H1 (cell line): ENCODE measurements around the gene STRN. TPM values are rescaled to one million over a fixed set of nuclear protein-coding genes. Genes with fewer than 3 reads are reported as not detected.

ENCODE experiments used
- CTCF ChIA-PET: fragments of 300-600 bp; sonication (Branson Sonifier 250); formaldehyde crosslinking; loops from one replicate; lab custom pipeline; 2021; ENCODE audit not compliant: partially characterized antibody; lab: Charles Lee
- POLR2A ChIA-PET: fragments of 300-600 bp; sonication (Branson Sonifier 250); formaldehyde crosslinking; loops from one replicate; lab custom pipeline; 2021; ENCODE audit warnings: inconsistent platforms; ENCODE audit not compliant: partially characterized antibody; lab: Charles Lee
- DNase-seq, 2 experiments: peaks; one replicate each; pipeline versions ENCODE4 v3.0.0 to v3.0.0-alpha.2; 2010 to 2022; ENCODE audit warnings: low spot score in 2 of 2, low read depth in 1 of 2, mixed read lengths in 1 of 2
- FAIRE-seq: peaks from 2 replicates; lab custom pipeline; 2011; peaks lifted over from hg19 to GRCh38; lab: Jason Lieb, UNC
- H2AFZ ChIP-seq: 2 replicates; pipeline ENCODE4 v1.8.1; 2012; ENCODE audit warnings: low read length, inconsistent platforms
- H2AK5ac ChIP-seq: 2 replicates; pipeline ENCODE4 v1.6.1; 2013; ENCODE audit warnings: low read depth, low read length
- H2BK120ac ChIP-seq: replicated peaks from 2 replicates; pipeline ENCODE3; 2013; ENCODE audit warnings: low read depth, low read length, inconsistent platforms
- H2BK12ac ChIP-seq: 2 replicates; pipeline ENCODE4 v1.6.1; 2013; ENCODE audit warnings: low read depth, low read length
- H2BK15ac ChIP-seq: 2 replicates; pipeline ENCODE4 v1.6.1; 2013; ENCODE audit warnings: low read length
- H2BK20ac ChIP-seq: 2 replicates; pipeline ENCODE4 v1.6.1; 2013; ENCODE audit warnings: low read length
- H2BK5ac ChIP-seq: 2 replicates; pipeline ENCODE4 v1.6.1; 2013; ENCODE audit warnings: low read depth, low read length
- H3K14ac ChIP-seq: 2 replicates; pipeline ENCODE4 v1.6.1; 2013; ENCODE audit warnings: inconsistent platforms; ENCODE audit not compliant: insufficient read length
- H3K18ac ChIP-seq: 2 replicates; pipeline ENCODE4 v1.6.1; 2013; ENCODE audit warnings: low read length; ENCODE audit errors: extremely low read depth
- H3K23ac ChIP-seq: 2 replicates; pipeline ENCODE4 v1.6.1; 2013; ENCODE audit warnings: inconsistent platforms; ENCODE audit not compliant: insufficient read length
- H3K23me2 ChIP-seq: 2 replicates; pipeline ENCODE4 v1.6.1; 2013; ENCODE audit warnings: low read depth, low read length
- H3K27ac ChIP-seq: 2 replicates; pipeline ENCODE4 v1.6.1; 2011; ENCODE audit warnings: low read depth, low read length, inconsistent platforms
- H3K27me3 ChIP-seq, 4 experiments: replicated peaks in 1 of 4; 1 replicate in 1 of 4; 2 replicates in 3 of 4; pipeline versions ENCODE4 v1.6.1 to v1.8.1; 2011 to 2013; ENCODE audit warnings: low read length in 3 of 4, mild to moderate bottlenecking in 3 of 4, inconsistent platforms in 2 of 4, mixed read lengths in 2 of 4, moderate library complexity in 1 of 4; ENCODE audit not compliant: control insufficient read depth in 3 of 4, insufficient read depth in 3 of 4; ENCODE audit errors: extremely low read depth in 1 of 4
- H3K36me3 ChIP-seq, 4 experiments: 2 replicates each; pipeline versions ENCODE4 v1.6.1 to v1.8.1; 2011 to 2013; ENCODE audit warnings: mild to moderate bottlenecking in 4 of 4, low read length in 3 of 4, moderate library complexity in 2 of 4, control low read depth in 1 of 4, inconsistent platforms in 1 of 4; ENCODE audit not compliant: insufficient read depth in 4 of 4, control insufficient read depth in 2 of 4
- H3K4ac ChIP-seq: replicated peaks from 2 replicates; pipeline ENCODE3; 2013; ENCODE audit warnings: low read length, low read depth, mixed read lengths, inconsistent platforms; ENCODE audit not compliant: insufficient read length
- H3K4me1 ChIP-seq, 4 experiments: replicated peaks in 1 of 4; 1 replicate in 1 of 4; 2 replicates in 3 of 4; pipeline versions ENCODE4 v1.6.1 to v1.8.1; 2011 to 2013; ENCODE audit warnings: low read length in 3 of 4, inconsistent platforms in 2 of 4, mixed read lengths in 1 of 4; ENCODE audit not compliant: insufficient read depth in 4 of 4, control insufficient read depth in 3 of 4
- H3K4me2 ChIP-seq, 2 experiments: 2 replicates each; pipeline versions ENCODE4 v1.6.1 to v1.8.1; 2011 to 2013; ENCODE audit warnings: low read depth in 2 of 2, low read length in 2 of 2, control low read depth in 1 of 2, inconsistent platforms in 1 of 2, mild to moderate bottlenecking in 1 of 2; ENCODE audit not compliant: insufficient read depth in 1 of 2
- H3K4me3 ChIP-seq, 4 experiments: fragments of 200-600, 300-600 bp in 1 of 4; sonication (generic), shearing (Covaris generic), sonication (Bioruptor Twin) in 1 of 4; 2 replicates each; pipeline versions ENCODE4 v1.5.1 to v1.8.1; 2011 to 2016; ENCODE audit warnings: low read length in 4 of 4, low read depth in 3 of 4, control low read depth in 2 of 4, inconsistent platforms in 2 of 4, mild to moderate bottlenecking in 2 of 4, mixed read lengths in 1 of 4, moderate library complexity in 1 of 4; ENCODE audit not compliant: insufficient read depth in 2 of 4; ENCODE audit errors: extremely low read depth in 1 of 4
- H3K56ac ChIP-seq: replicated peaks from 2 replicates; pipeline ENCODE3; 2013; ENCODE audit warnings: low read depth, mild to moderate bottlenecking, mixed read lengths, low read length, inconsistent platforms; ENCODE audit not compliant: insufficient read length
- H3K79me1 ChIP-seq: 2 replicates; pipeline ENCODE4 v1.6.1; 2013; ENCODE audit warnings: low read depth, low read length, control low read depth
- H3K79me2 ChIP-seq, 2 experiments: 2 replicates each; pipeline versions ENCODE4 v1.6.1 to v1.8.1; 2012 to 2013; ENCODE audit warnings: low read length in 2 of 2, mild to moderate bottlenecking in 2 of 2, inconsistent platforms in 1 of 2; ENCODE audit not compliant: insufficient read depth in 2 of 2, control insufficient read depth in 1 of 2
- H3K9ac ChIP-seq, 4 experiments: replicated peaks in 1 of 4; 1 replicate in 1 of 4; 2 replicates in 3 of 4; pipeline versions ENCODE4 v1.6.1 to v1.8.1; 2011 to 2013; ENCODE audit warnings: low read depth in 3 of 4, low read length in 3 of 4, control low read depth in 2 of 4, mild to moderate bottlenecking in 2 of 4, moderate library complexity in 2 of 4, inconsistent platforms in 1 of 4; ENCODE audit errors: extremely low read depth in 1 of 4
- H3K9me3 ChIP-seq, 2 experiments: 2 replicates each; pipeline versions ENCODE4 v1.6.1 to v1.8.1; 2012 to 2013; ENCODE audit warnings: mild to moderate bottlenecking in 2 of 2, moderate library complexity in 2 of 2, control low read depth in 1 of 2, inconsistent platforms in 1 of 2, low read depth in 1 of 2, low read length in 1 of 2, mixed read lengths in 1 of 2; ENCODE audit not compliant: insufficient read depth in 2 of 2
- H4K20me1 ChIP-seq, 2 experiments: replicated peaks in 1 of 2; 2 replicates each; pipeline versions ENCODE3 to v1.8.1; 2011 to 2013; ENCODE audit warnings: inconsistent platforms in 2 of 2, low read length in 2 of 2, mild to moderate bottlenecking in 1 of 2; ENCODE audit not compliant: insufficient read depth in 2 of 2, control insufficient read depth in 1 of 2
- H4K5ac ChIP-seq: 2 replicates; pipeline ENCODE4 v1.6.1; 2013; ENCODE audit warnings: low read length, low read depth, mixed read lengths, inconsistent platforms; ENCODE audit not compliant: insufficient read length
- H4K8ac ChIP-seq: 2 replicates; pipeline ENCODE4 v1.8.0; 2013; ENCODE audit warnings: mild to moderate bottlenecking, moderate library complexity, low read length, inconsistent platforms; ENCODE audit not compliant: insufficient read depth; ENCODE audit errors: extremely low read depth
- H4K91ac ChIP-seq: replicated peaks from 2 replicates; pipeline ENCODE3; 2013; ENCODE audit warnings: low read length, mixed read lengths, inconsistent platforms; ENCODE audit not compliant: insufficient read length
- CTBP2 ChIP-seq: IDR thresholded peaks from 2 replicates; pipeline ENCODE4 v1.7.0; 2011; ENCODE audit warnings: borderline replicate concordance, mild to moderate bottlenecking, moderate library complexity, mixed read lengths, low read length; ENCODE audit not compliant: insufficient read depth, insufficient read length
- HDAC6 ChIP-seq: IDR thresholded peaks from one replicate; pipeline ENCODE4 v1.7.1; 2012; ENCODE audit warnings: low read depth, mild to moderate bottlenecking, inconsistent platforms, low read length, moderate library complexity
- KDM5A ChIP-seq: fragments of 200-600 bp; IDR thresholded peaks from 2 replicates; pipeline ENCODE4 v1.7.1; 2012; ENCODE audit warnings: mild to moderate bottlenecking, low read length, inconsistent platforms, mixed read lengths
- NRF1 ChIP-seq: IDR thresholded peaks from 2 replicates; pipeline ENCODE4 v1.6.1; 2011; ENCODE audit warnings: mild to moderate bottlenecking, low read depth, low read length, improper control_type of control experiment
- SIRT6 ChIP-seq: IDR thresholded peaks from one replicate; pipeline ENCODE4 v1.7.1; 2012; ENCODE audit warnings: low read length, inconsistent platforms
- SP2 ChIP-seq: IDR thresholded peaks from 2 replicates; pipeline ENCODE4 v1.6.1; 2012; ENCODE audit warnings: mild to moderate bottlenecking, low read length, inconsistent platforms
- SP4 ChIP-seq: IDR thresholded peaks from 2 replicates; pipeline ENCODE4 v1.6.1; 2012; ENCODE audit warnings: low read length, inconsistent platforms
- TBP ChIP-seq: IDR thresholded peaks from 2 replicates; pipeline ENCODE4 v1.6.1; 2011; ENCODE audit warnings: low read depth, low read length, improper control_type of control experiment
- YY1 ChIP-seq: IDR thresholded peaks from 2 replicates; pipeline ENCODE4 v1.6.1; 2011; ENCODE audit warnings: low read depth, mild to moderate bottlenecking, low read length
- ZNF274 ChIP-seq: IDR thresholded peaks from 2 replicates; pipeline ENCODE4 v1.7.0; 2012; ENCODE audit warnings: low read length, borderline replicate concordance; ENCODE audit errors: extremely low read depth
- polyA plus RNA-seq, 7 experiments: library from polyadenylated mRNA; depleted of rRNA in 3 of 7; stranded (reverse) in 5 of 7; unstranded in 2 of 7; fragments of >200 nt in 5 of 7; fragments of 200-250 nt in 2 of 7; gene quantifications; 1 replicate in 5 of 7; 2 replicates in 1 of 7; 4 replicates in 1 of 7; pipeline versions ENCODE4 v1.2.1 to v1.2.3, GENCODE V29; 2011 to 2013; ENCODE audit warnings: missing spikeins in 2 of 7, mixed read lengths in 2 of 7
- total RNA-seq: library from RNA; stranded (reverse); fragmentation: NEBNext Ultra II Directional; extraction: Animal tissue kit (Norgen Biotek cat#: 25700); gene quantifications from 2 replicates; pipeline ENCODE4 v1.2.1, GENCODE V29; 2021

Gene STRN
- total and polyA plus RNA-seq, 2 of the 8 experiments (the other 6 are each of a cell fraction or from before 2014, with no cell fraction given) = 8.3 to 47.0 TPM

DNA sequence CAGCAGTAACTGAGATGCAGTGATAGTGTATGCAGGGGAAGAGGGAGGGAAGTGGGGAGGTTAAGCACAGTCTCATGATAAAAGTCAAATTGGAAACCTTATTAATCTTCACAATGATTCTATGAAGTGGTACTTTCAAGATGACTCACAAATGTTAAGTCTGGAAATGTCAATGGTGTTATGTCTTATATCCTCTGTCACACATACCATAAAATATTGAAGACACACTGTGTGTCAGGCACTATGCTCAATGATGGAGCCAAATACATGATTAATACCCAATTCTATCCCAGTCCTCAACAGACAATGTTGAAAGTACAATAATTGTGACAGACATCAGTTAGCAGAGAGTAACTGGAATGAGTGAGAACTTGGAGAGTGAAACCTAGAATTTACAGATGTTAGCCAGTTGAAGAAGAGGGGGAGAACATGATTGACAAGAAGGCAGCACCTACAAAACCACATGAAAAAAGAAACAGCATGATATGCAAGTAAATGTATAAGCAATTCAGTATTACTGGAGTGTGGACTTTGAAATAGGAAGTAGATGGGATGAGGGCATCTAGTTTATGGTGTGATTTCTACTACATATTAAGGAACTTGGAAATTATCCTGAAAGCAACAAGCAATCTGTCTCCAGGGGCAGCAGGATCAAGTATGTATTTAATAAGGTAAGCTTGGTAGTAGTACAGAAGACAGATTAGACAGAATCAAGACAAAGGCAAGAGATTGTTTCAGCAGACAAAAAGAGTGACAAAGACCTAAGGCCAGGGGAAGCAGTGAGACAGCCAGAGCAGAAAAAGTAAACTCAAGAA is 107.6 kb downstream of the STRN start:
- Histone ChIP-seq H3K27me3 (no peaks in the 10 kb centered on the region), H3K4me3 (no peak overlapping the region), H3K9ac (no peak overlapping the region), H4K5ac (no peak overlapping the region), H2BK120ac (no peak overlapping the region), H3K79me1 (no peaks in the 10 kb centered on the region), H2AK5ac (no peak overlapping the region), H2BK15ac (no peak overlapping the region), H4K91ac (no peak overlapping the region), H3K14ac (no peak overlapping the region), H2AFZ (no peak overlapping the region), H2BK5ac (no peak overlapping the region), H3K23me2 (no peaks in the 10 kb centered on the region), H3K79me2 (no peaks in the 10 kb centered on the region), H3K4me2 (no peak overlapping the region), H3K56ac (no peak overlapping the region), H3K9me3 (no peaks in the 10 kb centered on the region), H3K4ac (no peak overlapping the region), H4K20me1 (no peaks in the 10 kb centered on the region), H3K23ac (no peak overlapping the region), H4K8ac (no peak overlapping the region), H3K27ac (no peak overlapping the region), H3K4me1 (no peaks in the 10 kb centered on the region; a peak in 1 of 7 replicates), H2BK12ac (no peak overlapping the region), H2BK20ac (no peak overlapping the region), H3K36me3 (peaks cover 0 to 44% (median 6%) of the 10 kb centered on the region in 4 experiments; a peak in 6 of 8 replicates), H3K18ac (no peak overlapping the region)
- TF ChIP-seq CTBP2 (no peak), NRF1 (no peak), SP2 (no peak), SIRT6 (no peak), ZNF274 (no peak), TBP (no peak), SP4 (no peak), KDM5A (no peak), HDAC6 (no peak), YY1 (no peak)
- CTCF ChIA-PET = interaction anchor here (0.6 to 1.2 kb wide), 2 partner anchors 83 to 100 kb away, joined by 3 read pairs; no protein-coding TSS in a partner anchor
- POLR2A ChIA-PET = interaction anchor here (0.7 kb wide), 1 partner anchor 1847 kb away, joined by 3 read pairs; no protein-coding TSS in a partner anchor
- DNase-seq = no peak
- FAIRE-seq = no peak
